HepG2 (cell line): ENCODE results near the gene DGAT2. TPM values are rescaled to one million over a fixed set of nuclear protein-coding genes. Genes with fewer than 3 reads are reported as not detected.
A peak's percentile ranks its signal among the peaks of the same experiment; 100 is the strongest.

Experiments used
- ATF1 ChIP-seq: IDR thresholded peaks from 2 replicates; pipeline ENCODE4 v1.6.1; 2016; ENCODE audit warnings: mild to moderate bottlenecking, control low read depth
- DPF2 ChIP-seq: sonication (generic); formaldehyde crosslinking; IDR thresholded peaks from 2 replicates; pipeline ENCODE4 v1.4.0; 2020; ENCODE audit warnings: mild to moderate bottlenecking, low read depth, missing genetic modification reagents, borderline replicate concordance
- FOXA3 ChIP-seq: IDR thresholded peaks from 2 replicates; pipeline ENCODE4 v1.6.1; 2016; ENCODE audit warnings: missing genetic modification reagents, missing compliant biosample characterization
- HDAC6 ChIP-seq: fragments of 200-600 bp; sonication (generic); IDR thresholded peaks from 2 replicates; pipeline ENCODE4 v1.7.0; 2017; ENCODE audit warnings: mild to moderate bottlenecking, antibody characterized with exemption, low read length, low read depth
- HMG20A ChIP-seq: IDR thresholded peaks from 2 replicates; pipeline ENCODE4 v1.6.1; 2016; ENCODE audit warnings: borderline replicate concordance
- JUN ChIP-seq: sonication (generic); formaldehyde crosslinking; IDR thresholded peaks from 2 replicates; pipeline ENCODE4 v1.4.0; 2020; ENCODE audit warnings: mild to moderate bottlenecking, missing genetic modification reagents
- KAT7 ChIP-seq: IDR thresholded peaks from 2 replicates; pipeline ENCODE4 v1.6.1; 2018; ENCODE audit warnings: borderline replicate concordance, missing compliant biosample characterization
- POGZ ChIP-seq: sonication (generic); formaldehyde crosslinking; IDR thresholded peaks from 2 replicates; pipeline ENCODE4 v1.4.0; 2020; ENCODE audit warnings: mild to moderate bottlenecking, missing genetic modification reagents
- POLR2A ChIP-seq, 2 experiments: IDR thresholded peaks; 2 replicates each; pipeline ENCODE4 v1.6.1; 2011; ENCODE audit warnings: low read depth in 2 of 2, low read length in 2 of 2, mild to moderate bottlenecking in 1 of 2, moderate library complexity in 1 of 2; ENCODE audit not compliant: insufficient read depth in 1 of 2
- REL ChIP-seq: sonication (generic); formaldehyde crosslinking; conservative IDR thresholded peaks from 2 replicates; pipeline ENCODE4 v1.8.0; 2022; ENCODE audit warnings: mild to moderate bottlenecking, missing genetic modification reagents, moderate library complexity
- REXO4 ChIP-seq: sonication (generic); formaldehyde crosslinking; IDR thresholded peaks from 2 replicates; pipeline ENCODE4 v1.8.0; 2022; ENCODE audit warnings: missing genetic modification reagents, mild to moderate bottlenecking, borderline replicate concordance
- SALL1 ChIP-seq: sonication (generic); formaldehyde crosslinking; IDR thresholded peaks from 2 replicates; pipeline ENCODE4 v1.8.0; 2022; ENCODE audit warnings: mild to moderate bottlenecking, missing genetic modification reagents
- TARDBP ChIP-seq: sonication (generic); formaldehyde crosslinking; IDR thresholded peaks from 2 replicates; pipeline ENCODE4 v1.8.0; 2022; ENCODE audit warnings: mild to moderate bottlenecking, missing genetic modification reagents
- TBX3 ChIP-seq: fragments of 450-650 bp; IDR thresholded peaks from 2 replicates; pipeline ENCODE4 v1.6.1; 2017; ENCODE audit warnings: antibody characterized with exemption, mild to moderate bottlenecking, inconsistent platforms, borderline replicate concordance
- TP53 ChIP-seq: sonication (generic); formaldehyde crosslinking; conservative IDR thresholded peaks from 2 replicates; pipeline ENCODE4 v1.4.0; 2020; ENCODE audit warnings: missing genetic modification reagents
- ZBTB21 ChIP-seq: sonication (generic); formaldehyde crosslinking; IDR thresholded peaks from 2 replicates; pipeline ENCODE4 v1.4.0; 2020; ENCODE audit warnings: missing genetic modification reagents
- ZNF570 ChIP-seq: sonication (generic); formaldehyde crosslinking; IDR thresholded peaks from 2 replicates; pipeline ENCODE4 v1.4.0; 2020; ENCODE audit warnings: mild to moderate bottlenecking, missing genetic modification reagents, borderline replicate concordance
- ZNF709 ChIP-seq: sonication (generic); formaldehyde crosslinking; IDR thresholded peaks from 2 replicates; pipeline ENCODE4 v1.5.0; 2020; ENCODE audit warnings: mild to moderate bottlenecking, missing genetic modification reagents
- ZSCAN12 ChIP-seq: sonication (generic); formaldehyde crosslinking; IDR thresholded peaks from 2 replicates; pipeline ENCODE4 v1.9.0; 2021; ENCODE audit warnings: mild to moderate bottlenecking, missing genetic modification reagents
- ZSCAN21 ChIP-seq: sonication (generic); formaldehyde crosslinking; IDR thresholded peaks from 2 replicates; pipeline ENCODE4 v1.8.0; 2022; ENCODE audit warnings: mild to moderate bottlenecking, missing genetic modification reagents, moderate library complexity, borderline replicate concordance
- polyA plus RNA-seq, 8 experiments: library from polyadenylated mRNA; depleted of rRNA in 3 of 8; stranded (reverse) in 7 of 8; unstranded in 1 of 8; fragments of >200 nt; fragmentation: Illumina TruSeq in 4 of 8; extraction: Trizol in 4 of 8; gene quantifications; 2 replicates each; pipeline versions ENCODE4 v1.2.1 to v1.2.3, GENCODE V29; 2011 to 2016; ENCODE audit warnings: low read depth in 4 of 8, missing spikeins in 1 of 8, mixed read lengths in 1 of 8; ENCODE audit not compliant: insufficient read depth in 1 of 8
- total RNA-seq, 5 experiments: library from RNA; depleted of rRNA; stranded (reverse); fragments of >200 nt; fragmentation: Illumina TruSeq; extraction: Trizol; gene quantifications; 2 replicates each; pipeline ENCODE4 v1.2.3, GENCODE V29; 2016; ENCODE audit warnings: low read depth in 1 of 5
- TF ChIP-seq, protein P1 (sequence below): sonication (generic); formaldehyde crosslinking; IDR thresholded peaks from 2 replicates; pipeline ENCODE4 v1.4.0; 2020; ENCODE audit warnings: missing genetic modification reagents
- TF ChIP-seq, protein P2 (sequence below): sonication (generic); formaldehyde crosslinking; IDR thresholded peaks from 2 replicates; pipeline ENCODE4 v1.5.1; 2020; ENCODE audit warnings: mild to moderate bottlenecking, missing genetic modification reagents, borderline replicate concordance
- TF ChIP-seq, protein P3 (sequence below): sonication (generic); formaldehyde crosslinking; IDR thresholded peaks from 2 replicates; pipeline ENCODE4 v1.5.0; 2020; ENCODE audit warnings: mild to moderate bottlenecking, missing genetic modification reagents, borderline replicate concordance

Gene DGAT2
- total and polyA plus RNA-seq, 2 of the 13 experiments (the other 11 are each of a cell fraction or from before 2014, with no cell fraction given), result 39.0 to 65.6 TPM

DNA sequence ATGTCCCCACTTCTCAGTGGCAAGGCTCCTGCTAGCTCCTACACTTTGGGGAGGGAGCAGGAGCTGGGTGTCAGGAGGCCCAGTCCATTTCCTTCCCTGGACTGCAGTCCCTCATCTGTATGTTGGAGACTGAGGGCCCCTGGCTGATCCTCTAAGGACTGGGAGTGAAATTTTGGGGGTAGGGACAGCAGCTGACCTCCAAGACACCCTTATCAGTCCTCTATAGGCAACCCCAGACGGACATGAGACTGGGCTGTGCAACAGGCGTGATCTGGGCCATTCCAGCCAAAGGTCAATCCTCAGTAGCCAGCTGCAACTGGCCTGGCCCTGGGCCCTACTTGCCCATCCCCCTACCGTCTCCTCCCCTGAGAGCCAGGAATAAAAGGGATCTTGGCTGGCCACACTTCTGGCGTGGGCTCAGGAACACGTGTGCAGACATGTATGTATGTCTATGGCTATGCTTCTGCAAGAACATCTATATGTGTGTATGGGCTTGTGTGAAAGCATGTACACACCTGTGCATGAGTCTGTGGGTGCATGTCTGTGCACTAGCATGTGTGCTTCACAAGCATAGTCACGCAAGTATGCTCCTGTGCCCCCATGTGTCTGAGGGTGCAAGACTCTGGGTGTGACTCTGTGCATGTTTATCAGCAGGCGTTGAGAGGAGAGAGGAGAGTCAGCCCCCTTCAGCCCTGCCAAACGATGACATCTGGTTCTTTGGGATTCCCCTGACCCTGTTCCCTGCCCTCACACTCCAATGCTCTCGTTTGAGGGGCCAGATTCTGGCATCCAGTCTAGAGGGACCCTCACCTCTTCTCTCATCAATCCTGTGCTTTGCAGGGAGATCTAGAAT, 24.6 kb upstream of the DGAT2 start (continued):
- TF ChIP-seq TP53 (CRISPR knock-in tag), result no peak
- TF ChIP-seq REXO4 (CRISPR knock-in tag), result no peak
- no peak for TF ChIP-seq ZBTB21 (CRISPR knock-in tag)
- TF ChIP-seq, protein P1, sequence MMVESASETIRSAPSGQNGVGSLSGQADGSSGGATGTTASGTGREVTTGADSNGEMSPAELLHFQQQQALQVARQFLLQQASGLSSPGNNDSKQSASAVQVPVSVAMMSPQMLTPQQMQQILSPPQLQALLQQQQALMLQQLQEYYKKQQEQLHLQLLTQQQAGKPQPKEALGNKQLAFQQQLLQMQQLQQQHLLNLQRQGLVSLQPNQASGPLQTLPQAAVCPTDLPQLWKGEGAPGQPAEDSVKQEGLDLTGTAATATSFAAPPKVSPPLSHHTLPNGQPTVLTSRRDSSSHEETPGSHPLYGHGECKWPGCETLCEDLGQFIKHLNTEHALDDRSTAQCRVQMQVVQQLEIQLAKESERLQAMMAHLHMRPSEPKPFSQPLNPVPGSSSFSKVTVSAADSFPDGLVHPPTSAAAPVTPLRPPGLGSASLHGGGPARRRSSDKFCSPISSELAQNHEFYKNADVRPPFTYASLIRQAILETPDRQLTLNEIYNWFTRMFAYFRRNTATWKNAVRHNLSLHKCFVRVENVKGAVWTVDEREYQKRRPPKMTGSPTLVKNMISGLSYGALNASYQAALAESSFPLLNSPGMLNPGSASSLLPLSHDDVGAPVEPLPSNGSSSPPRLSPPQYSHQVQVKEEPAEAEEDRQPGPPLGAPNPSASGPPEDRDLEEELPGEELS, result 0 out of 2 replicates have a peak, but pooled peaks have one; percentile 18
- TF ChIP-seq, protein P2, sequence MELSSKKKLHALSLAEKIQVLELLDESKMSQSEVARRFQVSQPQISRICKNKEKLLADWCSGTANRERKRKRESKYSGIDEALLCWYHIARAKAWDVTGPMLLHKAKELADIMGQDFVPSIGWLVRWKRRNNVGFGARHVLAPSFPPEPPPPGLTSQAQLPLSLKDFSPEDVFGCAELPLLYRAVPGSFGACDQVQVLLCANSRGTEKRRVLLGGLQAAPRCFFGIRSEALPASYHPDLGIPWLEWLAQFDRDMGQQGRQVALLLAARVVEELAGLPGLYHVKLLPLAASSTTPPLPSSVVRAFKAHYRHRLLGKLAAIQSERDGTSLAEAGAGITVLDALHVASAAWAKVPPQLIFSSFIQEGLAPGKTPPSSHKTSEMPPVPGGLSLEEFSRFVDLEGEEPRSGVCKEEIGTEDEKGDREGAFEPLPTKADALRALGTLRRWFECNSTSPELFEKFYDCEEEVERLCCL (CRISPR knock-in tag), result no peak
- no peak for TF ChIP-seq ZNF709 (CRISPR knock-in tag)
- no peak for TF ChIP-seq JUN (CRISPR knock-in tag)
- no peak for TF ChIP-seq DPF2 (CRISPR knock-in tag)
- no peak for TF ChIP-seq POGZ (CRISPR knock-in tag)
- 0 out of 2 replicates have a peak, but pooled peaks have one; percentile 54 for TF ChIP-seq ZSCAN21 (CRISPR knock-in tag)
- TF ChIP-seq SALL1 (CRISPR knock-in tag), result peak; percentile 79; the same call in 1 of the 2 replicates
- TF ChIP-seq KAT7 (CRISPR knock-in tag), result no peak
- TF ChIP-seq TARDBP (CRISPR knock-in tag), result peak; percentile 27; the same call in 1 of the 2 replicates
- peak; percentile 71; the same call in 1 of the 2 replicates for TF ChIP-seq FOXA3 (CRISPR knock-in tag)
- TF ChIP-seq POLR2A (IDR thresholded peaks at IDR 0.05; ENCODE audit: insufficient read depth in 1 of 2, low read depth in 2 of 2, low read length in 2 of 2), result no peak
- no peak for TF ChIP-seq REL
- TF ChIP-seq ZSCAN12 (CRISPR knock-in tag), result no peak
- TF ChIP-seq, protein P3, sequence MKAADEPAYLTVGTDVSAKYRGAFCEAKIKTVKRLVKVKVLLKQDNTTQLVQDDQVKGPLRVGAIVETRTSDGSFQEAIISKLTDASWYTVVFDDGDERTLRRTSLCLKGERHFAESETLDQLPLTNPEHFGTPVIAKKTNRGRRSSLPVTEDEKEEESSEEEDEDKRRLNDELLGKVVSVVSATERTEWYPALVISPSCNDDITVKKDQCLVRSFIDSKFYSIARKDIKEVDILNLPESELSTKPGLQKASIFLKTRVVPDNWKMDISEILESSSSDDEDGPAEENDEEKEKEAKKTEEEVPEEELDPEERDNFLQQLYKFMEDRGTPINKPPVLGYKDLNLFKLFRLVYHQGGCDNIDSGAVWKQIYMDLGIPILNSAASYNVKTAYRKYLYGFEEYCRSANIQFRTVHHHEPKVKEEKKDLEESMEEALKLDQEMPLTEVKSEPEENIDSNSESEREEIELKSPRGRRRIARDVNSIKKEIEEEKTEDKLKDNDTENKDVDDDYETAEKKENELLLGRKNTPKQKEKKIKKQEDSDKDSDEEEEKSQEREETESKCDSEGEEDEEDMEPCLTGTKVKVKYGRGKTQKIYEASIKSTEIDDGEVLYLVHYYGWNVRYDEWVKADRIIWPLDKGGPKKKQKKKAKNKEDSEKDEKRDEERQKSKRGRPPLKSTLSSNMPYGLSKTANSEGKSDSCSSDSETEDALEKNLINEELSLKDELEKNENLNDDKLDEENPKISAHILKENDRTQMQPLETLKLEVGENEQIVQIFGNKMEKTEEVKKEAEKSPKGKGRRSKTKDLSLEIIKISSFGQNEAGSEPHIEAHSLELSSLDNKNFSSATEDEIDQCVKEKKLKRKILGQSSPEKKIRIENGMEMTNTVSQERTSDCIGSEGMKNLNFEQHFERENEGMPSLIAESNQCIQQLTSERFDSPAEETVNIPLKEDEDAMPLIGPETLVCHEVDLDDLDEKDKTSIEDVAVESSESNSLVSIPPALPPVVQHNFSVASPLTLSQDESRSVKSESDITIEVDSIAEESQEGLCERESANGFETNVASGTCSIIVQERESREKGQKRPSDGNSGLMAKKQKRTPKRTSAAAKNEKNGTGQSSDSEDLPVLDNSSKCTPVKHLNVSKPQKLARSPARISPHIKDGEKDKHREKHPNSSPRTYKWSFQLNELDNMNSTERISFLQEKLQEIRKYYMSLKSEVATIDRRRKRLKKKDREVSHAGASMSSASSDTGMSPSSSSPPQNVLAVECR, result peak; percentile 49; the same call in 1 of the 2 replicates
- no peak for TF ChIP-seq ZNF570 (CRISPR knock-in tag)
- TF ChIP-seq ATF1 (CRISPR knock-in tag), result no peak
- TF ChIP-seq HDAC6, result no peak
- TF ChIP-seq HMG20A (CRISPR knock-in tag), result peak; percentile 74; the same call in 1 of the 2 replicates
- no peak for TF ChIP-seq TBX3
